ENCODE measurements around the gene ACTN3. TPM values are rescaled to one million over a fixed set of nuclear protein-coding genes. Genes with fewer than 3 reads are reported as not detected.
"Not testable (repeated sequence)": the region's sequence is repeated elsewhere in the genome, so short reads cannot be mapped to it uniquely, and the experiment has no call there.

Gene ACTN3
- polyA plus RNA-seq, 3 donors, result 0.32 to 0.67 (median 0.43) TPM

DNA sequence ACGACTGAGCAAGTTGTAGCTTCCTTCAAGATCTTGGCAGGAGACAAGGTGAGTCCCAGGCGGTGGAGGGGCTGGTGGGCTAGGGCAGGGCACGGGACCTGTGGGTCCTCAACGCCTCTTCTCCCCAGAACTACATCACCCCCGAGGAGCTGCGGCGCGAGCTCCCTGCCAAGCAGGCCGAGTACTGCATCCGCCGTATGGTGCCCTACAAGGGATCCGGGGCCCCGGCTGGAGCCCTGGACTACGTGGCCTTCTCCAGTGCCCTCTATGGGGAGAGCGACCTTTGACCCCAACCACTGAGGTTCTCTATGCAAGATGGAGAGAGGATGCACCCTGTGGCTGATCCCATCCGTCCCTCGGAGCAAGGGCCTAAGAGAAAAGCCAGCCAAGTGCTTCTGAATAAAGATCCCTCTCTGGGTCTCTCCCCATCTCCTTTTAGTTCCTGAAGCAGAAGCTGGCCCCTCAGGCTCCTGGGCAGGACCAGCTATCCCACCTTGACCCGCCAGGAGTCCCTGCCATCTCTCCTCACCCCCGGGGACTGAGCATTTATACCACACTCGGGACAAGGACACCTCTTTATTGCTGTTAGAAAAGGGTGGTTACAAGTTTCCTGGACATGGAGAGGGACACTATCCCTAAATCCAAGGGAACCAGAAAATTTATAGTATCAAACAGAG lies 16.3 kb downstream of the ACTN3 start:
- DNase-seq, result no peak

DNA sequence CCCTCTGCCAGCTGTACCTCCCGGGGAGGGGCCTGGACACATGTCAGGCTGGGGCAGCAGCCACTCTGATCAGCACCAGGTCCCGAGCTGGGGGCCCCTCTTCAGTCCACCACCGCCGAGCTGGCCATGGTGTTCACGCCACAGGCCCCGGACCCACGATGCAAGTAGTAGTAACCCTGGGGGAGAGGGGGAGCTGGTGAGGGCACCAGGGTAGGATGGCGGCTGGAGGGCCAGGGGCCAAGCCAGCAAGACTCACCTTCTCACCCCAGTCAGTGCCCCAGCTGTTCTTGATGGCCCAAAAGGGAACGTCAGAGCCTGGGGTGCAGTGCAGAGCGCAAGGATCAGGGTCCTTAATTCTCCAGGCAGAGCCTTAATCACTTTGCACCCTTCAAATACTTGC lies 17.1 kb downstream of the ACTN3 start:
- DNase-seq, result no peak

DNA sequence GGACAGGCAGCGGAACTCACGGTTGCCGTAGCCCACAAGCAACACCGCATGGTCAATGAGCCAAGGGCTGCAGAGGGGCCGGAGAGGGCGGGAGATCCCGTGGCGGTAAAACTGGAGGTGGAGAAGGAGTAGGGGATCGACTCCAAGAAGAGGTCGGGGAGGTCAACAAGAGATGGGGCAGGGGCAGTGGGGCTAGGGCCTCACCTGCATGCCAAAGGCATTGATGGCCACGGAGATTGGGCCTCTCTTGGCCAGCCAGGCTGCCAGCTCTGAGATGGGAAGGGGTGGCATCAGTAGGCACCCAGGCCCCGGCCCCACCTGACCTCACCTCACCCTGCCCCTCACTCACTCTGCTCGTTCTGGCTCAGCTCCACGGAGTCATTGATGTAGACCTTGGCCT lies 17.8 kb downstream of the ACTN3 start:
- no peak for DNase-seq

DNA sequence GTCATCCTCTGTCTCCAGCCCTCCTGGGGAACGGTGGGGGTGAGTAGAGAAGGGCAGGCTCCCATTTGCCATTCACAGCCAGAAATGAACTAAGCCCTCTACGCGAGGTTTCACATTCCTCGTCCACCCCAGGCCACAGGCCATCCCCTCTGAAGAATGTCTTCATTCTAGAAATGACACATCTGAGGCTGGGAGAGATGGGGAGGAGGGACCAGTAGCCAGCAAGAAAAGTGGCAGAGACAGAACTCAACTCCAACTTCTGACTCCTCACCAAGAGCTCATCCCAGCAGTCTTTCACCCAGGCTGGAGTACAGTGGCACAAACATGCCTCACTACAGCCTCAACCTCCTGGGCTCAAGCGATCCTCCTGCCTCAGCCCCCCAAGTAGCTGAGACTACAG lies 18.3 kb downstream of the ACTN3 start:
- no peak for DNase-seq

DNA sequence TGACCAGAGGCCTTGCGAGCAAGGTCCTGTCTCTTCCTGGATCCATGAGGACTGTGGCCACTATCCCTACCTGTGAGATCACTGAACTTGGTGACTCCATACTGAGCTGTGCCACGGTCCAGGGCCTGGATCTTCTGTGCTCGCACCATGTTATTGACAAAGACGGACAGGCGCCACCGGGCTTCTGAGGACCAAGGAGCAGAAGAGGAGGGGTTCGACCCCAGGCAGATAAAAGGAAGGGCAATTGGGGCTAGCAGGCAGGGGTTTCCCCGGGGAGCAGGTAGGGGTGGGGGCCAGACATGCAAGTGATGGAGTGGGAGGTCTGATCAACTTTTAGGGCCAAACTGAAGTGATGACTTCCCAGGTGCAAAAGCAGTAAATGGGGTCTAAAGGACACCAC lies 19.5 kb downstream of the ACTN3 start:
- no peak for DNase-seq

DNA sequence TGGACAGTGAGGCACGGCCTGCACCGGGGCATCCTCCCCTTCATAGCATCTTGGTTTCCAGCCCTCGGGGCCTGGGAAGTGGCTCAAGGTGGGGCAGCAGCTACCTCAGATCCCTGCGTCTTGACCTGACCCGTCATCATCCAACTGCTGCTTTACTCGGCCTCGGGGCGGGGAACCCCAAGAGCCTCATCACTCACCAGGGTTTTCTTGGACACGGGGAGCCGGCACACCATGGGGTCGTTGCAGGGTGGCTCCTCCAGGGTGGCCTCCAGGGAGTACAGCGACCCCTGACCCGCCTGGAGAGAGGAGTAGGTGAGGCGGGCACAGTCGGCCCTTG lies 21.1 kb downstream of the ACTN3 start:
- no peak for DNase-seq

DNA sequence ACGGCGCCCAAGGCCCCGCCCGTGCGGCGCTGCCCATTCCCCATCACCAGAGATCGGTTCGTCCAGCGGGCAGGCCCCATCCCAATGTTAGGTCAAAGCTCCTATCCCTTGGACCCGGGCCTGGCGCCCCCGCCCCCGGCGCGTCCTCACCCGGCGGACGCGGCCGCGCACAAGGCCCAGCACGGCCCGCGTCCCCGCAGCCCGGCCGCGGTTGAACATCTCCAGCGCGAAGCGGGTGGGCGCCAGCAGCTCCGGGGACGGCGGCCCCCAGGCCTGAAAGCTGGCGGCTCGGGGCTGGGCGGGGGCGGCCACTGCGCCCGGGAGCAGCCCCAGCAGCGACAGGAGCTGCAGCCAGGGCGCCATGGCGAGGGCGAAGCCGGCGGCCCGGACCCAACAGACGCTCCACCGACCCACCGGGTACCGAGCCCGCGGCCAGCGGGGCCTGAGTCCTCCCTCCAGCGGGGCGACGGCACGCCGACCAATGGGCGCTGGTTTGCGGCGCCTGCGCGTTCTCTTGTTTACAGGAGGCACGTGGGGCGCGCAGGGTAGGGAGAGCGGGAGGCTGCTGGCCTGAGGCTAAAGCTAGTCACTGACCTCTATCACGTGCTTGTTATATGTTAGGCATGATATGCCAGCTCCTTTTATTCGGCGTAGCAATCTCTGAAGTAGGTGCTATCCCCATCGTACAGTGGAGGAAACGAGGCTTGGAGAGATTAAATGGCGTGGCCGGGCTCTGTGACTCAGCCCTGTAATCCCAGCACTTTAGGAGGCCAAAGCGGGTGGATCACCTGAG lies 21.6 kb downstream of the ACTN3 start, which contains the start of gene CTSF:
Gene CTSF, minus strand, starts transcription at position 483 of the 793 bp plus-strand sequence. Its CDS starts 120 bp downstream, at position 363.
- DNase-seq, result peak; percentile 76

DNA sequence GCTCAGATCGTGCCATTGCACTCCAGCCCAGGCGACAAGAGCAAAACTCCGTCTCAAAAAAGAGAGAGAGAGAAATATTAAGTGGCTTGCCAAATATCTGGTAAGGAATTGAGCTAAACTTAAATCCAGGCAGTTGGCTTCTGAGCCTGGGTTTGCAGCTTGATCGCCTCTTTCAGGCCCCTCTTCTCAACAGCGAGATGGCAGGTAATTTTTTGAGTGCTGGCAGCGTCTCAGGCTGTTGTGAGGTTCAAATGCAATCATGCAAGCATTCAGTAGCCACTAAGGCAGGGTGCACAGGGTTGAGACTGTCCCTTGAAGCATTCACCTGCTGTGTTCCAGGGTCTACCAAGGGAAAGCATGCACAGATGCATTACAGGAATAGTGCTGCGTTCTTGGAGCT lies 22.4 kb downstream of the ACTN3 start:
- no peak for DNase-seq

DNA sequence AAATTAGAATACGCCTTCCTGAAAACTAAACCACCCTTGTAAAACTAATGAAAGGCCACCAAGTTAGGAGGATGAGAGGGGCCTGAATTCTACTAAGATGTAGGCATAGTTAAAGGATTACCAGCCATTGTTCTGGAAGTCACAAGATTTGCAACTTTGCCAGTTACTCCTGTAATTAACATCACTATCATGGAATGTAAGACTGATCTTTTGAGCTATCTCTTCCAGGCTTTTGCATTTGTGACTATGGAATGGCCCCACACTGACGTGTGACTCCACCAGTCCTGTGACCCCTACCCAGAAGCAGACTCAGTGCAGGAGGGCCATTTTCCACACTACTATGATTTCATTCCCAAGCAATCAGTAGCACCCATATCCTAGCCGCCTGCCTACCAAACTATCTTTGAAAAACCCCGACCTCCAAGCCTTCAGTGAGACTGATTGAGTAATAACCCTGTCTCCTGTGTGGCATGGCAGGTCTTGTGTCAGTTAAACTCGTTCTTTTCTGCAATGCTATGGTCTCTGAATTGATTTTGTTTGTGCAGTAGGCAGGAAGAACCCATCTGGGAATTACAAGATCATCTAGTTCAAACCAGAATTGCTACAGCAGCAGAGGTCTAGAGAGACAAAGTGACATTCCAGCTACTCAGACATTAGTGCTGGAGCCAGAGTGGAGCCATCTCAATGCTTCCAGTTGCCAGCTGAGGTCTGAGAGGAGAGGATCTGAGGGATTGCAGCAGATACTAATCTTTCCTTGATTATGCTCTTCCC lies 23.6 kb downstream of the ACTN3 start:
- DNase-seq, result no peak

DNA sequence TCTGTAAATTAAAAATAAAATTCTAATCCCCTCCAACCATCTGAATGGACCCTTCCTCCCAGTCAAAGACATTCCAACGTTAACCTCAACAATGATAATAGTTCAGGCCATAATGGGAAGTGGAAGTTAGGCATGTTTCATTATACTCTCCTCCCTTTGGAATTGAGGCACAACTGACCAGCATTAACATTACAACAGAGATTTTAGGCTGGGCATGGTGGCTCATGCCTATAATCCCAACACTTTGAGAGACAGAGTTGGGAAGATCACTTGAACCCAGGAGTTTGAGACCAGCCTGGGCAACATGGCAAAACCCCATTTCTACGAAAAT lies 24.1 kb downstream of the ACTN3 start:
- DNase-seq, result no peak

DNA sequence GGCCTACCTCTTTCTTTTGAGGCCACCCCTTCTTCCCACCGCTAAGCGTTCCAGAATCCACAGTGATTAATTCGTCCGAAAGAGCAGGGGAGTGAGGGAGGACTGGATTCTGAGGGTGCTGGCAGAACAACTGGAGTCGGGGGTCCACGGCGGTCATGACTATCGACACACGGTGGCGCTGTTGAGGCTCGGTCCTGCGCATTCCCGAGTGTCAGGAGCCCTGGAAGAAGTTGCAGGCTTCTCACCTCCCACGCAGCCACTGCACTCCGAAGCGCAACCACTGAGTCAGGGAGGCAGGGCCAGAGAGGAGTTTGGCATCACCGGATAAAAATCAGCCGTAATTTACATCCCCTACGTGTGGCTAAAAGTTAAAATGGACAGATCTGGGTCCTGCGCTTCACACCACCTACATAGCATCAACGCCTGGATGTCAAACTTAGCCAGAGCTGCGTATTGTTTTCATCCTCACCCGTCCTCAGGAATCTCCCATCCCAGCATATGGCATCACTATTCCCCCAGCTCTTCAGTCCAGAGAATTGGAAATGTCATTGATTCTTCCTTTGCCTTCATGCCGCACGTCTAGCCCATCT lies 32.4 kb downstream of the ACTN3 start:
- peak; percentile 67 for DNase-seq

DNA sequence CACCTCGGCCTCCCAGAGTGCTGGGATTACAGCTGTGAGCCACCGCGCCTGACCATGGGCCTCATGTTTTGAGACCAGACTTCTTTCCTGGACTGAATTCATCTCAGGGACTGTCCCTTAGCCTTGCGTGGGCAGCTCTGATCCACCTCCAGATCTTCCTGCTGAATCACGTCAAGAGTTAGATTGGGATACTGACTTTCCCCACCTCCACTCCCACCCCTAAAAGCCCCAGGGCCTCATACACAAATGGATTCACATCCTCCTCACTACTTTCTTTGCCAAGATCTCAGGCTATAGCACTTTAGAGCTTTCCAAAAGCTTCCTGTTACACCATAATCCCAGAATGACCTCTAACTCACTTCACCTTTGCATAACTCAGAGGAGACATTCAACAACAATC lies 34.1 kb downstream of the ACTN3 start:
- DNase-seq, result no peak

DNA sequence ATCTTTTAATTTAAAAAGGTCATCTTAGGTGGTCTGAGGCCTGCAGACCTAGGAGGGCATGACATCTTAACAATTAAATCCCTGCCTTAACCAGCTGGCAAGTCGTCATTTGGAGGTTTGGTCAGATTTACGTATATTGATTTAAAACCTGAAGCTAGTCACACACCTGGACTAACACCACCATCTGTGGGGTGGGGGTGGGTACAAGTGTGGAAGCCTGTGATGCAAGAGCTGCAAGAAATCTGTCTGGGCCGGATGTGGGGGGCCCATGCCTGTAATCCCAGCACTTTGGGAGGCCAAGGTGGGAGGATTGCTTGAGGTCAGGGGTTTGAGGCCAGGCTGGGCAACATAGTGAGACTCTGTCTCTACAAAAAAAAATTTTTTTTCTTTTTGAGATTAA lies 34.6 kb downstream of the ACTN3 start:
- DNase-seq, result no peak

DNA sequence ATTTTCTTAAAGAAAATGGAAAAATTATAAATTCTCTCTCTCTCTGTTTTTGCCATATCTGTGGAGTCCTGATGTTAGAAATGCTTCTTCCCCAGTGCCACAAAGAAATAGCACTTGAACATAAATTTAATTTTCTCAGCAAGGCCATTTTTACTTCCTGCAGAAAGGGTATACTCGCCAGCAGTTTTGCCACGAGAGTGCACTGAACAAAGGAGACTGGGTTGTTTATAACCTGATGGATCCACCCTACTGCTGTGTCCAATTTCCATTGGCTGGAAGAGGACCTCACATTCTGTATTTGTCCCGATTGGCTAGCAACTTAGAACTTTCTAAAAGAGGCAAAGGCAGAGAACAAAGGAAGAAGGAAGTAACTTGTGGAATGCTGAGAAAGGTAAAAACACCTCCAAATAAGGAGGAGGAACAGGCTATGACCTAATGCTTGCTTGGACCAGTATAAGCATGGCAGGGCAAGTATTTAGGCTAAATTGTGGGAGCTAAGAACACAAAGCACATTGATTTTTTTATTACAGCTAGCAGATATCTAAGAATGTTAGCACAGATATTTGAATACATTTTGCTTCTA lies 36.0 kb downstream of the ACTN3 start:
- not testable (repeated sequence) for DNase-seq

DNA sequence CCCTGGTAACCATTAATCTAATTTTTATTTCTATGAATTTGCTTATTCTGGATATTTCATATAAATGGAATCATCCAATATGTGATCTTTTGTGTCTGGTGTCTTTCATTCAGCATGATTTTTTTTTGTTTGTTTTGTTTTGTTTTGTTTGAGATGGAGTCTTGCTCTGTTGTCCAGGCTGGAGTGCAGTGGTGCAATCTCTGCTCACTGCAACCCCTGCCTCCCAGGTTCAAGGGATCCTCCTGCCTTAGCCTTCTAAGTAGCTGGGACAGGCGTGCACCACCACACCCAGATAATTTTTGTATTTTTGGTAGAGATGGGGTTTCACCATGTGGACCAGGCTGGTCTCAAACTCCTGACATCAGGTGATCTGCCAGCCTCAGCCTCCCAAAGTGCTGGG lies 38.7 kb downstream of the ACTN3 start:
- DNase-seq, result not testable (repeated sequence)

DNA sequence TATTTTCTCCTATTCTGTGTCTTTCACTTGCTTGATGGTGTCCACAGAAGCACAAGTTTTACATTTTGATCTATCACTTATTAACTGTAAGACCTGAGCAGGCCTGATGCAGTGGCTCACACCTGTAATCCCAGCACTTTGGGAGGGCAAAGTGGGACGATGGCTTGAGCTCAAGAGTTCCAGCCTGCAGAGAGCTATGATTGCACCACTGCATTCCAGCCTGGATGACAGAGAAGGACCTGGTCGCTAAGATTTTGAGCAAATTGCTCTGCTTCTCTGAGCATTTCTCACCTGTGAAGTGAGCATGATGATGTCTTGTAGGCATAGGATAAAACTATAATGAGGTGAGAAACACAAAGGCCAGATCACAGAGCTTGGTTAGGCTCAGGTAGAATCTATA lies 39.4 kb downstream of the ACTN3 start:
- no peak for DNase-seq

DNA sequence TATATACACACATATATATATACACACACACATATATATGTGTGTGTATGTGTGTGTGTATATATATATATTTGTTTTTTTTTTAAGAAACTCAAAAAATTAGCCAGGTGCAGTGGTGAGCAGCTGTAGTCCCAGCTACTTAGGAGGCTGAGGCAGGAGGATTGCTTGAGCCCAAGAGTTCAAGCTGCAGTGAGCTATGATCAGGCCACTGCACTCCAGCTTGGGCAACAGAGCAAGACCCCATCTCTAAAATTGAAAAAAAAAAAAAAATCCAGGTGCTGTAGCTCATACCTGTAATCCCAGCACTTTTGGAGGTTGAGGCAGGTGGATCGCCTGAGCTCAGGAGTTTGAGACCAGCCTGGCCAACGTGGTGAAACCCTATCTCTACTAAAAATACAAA lies 42.6 kb downstream of the ACTN3 start:
- DNase-seq, result not testable (repeated sequence)

DNA sequence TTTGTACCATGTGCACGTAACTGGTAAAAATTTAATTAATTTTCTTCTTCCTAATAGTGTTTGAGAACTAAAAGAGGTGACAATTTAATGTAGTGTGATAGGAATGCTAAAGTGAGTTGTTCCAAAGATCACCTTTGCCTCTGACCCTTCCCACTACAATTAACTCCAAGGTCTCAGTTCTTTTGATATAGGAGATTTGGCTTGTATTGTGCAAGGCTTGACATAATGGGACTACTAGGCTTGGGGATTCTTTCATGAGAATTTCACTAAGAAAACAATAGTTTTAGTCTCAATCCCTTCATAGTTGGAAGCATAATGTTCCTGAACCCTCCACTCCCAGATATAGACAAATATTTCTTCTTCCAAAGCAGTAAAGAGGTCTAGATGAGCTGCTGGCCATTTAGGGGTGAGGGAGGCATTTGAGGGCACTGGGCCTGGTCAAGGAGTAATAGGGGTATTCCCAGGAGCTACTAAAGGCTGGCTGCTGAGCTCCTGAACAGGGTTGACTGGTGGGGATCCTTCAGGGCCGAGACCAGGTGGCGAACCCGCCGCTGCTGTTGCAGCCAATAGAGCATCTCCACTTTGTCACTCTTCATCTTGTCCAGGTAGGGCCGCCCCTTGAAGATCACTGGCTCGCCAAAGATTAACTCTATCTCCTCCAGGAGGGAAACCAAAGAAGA lies 43.4 kb downstream of the ACTN3 start:
- no peak for DNase-seq

DNA sequence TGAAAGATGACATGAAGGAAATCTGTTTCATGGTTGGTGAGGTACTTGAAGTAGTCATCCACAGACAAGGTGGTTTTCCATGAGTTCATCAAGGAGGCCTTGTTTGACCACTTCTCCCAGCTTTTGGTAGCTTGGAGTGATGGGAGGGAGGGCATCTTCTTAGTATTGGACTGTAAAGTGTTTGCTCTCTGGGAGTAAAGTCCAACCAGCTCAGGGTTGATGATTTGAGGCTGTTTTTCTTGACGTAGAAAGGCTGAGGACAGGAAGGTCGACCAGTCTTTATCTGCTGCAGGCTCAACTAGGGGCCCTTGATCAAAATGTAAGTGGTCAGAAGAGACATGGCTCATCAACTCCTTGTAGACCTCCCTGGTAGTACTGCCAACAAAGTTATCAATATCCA lies 44.5 kb downstream of the ACTN3 start:
- no peak for DNase-seq

DNA sequence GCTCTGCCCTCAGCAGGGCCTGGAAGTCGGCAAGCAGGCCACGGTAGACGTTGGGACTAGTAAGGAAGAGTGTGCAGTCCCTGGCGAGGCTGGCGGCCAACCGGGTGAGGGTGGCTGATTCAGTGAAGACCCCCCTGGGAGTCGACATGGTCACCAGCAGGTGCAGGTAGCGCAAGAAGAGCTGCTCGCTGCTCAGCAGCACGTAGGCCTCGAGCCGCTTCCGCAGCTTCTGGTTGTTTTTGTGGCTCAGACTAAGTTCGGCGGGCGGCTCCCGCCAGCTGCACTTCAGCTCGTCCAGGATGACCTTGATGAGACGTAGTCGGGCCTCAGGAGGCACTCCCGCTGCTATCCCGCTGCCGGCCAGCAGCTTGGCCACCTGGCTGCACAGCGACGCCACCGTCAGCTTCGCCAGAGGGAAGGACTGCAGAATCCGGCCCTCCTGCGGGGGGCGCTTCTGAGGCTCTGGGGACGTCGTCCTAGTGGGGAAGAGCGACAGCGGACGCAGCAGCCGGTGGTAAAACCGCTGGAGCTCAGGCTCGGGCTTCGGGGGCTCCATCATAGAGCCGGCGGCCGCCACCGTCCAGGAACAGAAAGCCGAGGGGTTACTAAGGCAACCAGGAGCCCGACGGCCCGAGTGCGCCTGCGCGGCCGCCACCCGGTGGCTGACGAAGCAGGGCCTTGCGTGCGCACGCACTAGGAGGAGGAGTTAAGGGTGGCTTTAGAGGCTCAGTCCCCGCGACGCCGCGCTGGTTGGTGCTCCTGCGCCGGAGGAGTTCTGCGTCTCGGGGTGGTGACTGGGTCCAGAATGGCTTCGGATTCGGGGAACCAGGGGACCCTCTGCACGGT lies 46.0 kb downstream of the ACTN3 start, which contains the start of the genes CCDC87 and CCS:
Gene CCDC87, minus strand, starts transcription at position 607 of the 846 bp plus-strand sequence. Its CDS starts 48 bp downstream, at position 559.
Gene CCS, plus strand, starts transcription at position 729 of the 846 bp plus-strand sequence. Its CDS starts 77 bp downstream, at position 806.
- DNase-seq, result peak; percentile 95
